Activated T-helper 2 cell treated with anti-CD3 and anti-CD28 coated beads, Interferon-gamma antibody, Interleukin-2, Interleukin-4, amounts not matched to agents 10 μg/mL and 5 μg/mL and 100 μg/mL, durations not matched to agents 14 hours and 24 hours and 36 hours (primary cell): ENCODE results near the gene TMEM242. TPM values are rescaled to one million over a fixed set of nuclear protein-coding genes. Genes with fewer than 3 reads are reported as not detected.

Experiments used
- DNase-seq: peaks from one replicate; pipeline ENCODE4 v3.0.0; 2021; ENCODE audit warnings: low spot score
- H3K27ac Mint-ChIP-seq: one replicate; pipeline ENCODE4 v1.8.0; 2021; ENCODE audit warnings: mixed read lengths
- H3K27me3 Mint-ChIP-seq: one replicate; pipeline ENCODE4 v1.8.0; 2021; ENCODE audit warnings: low read depth, mixed read lengths
- H3K36me3 Mint-ChIP-seq: one replicate; pipeline ENCODE4 v1.8.0; 2021; ENCODE audit warnings: low read depth, mixed read lengths
- H3K4me1 Mint-ChIP-seq: one replicate; pipeline ENCODE4 v1.8.0; 2021; ENCODE audit warnings: low read depth, mixed read lengths
- H3K4me3 Mint-ChIP-seq: one replicate; pipeline ENCODE4 v1.8.0; 2021; ENCODE audit warnings: low read depth, mild to moderate bottlenecking, moderate library complexity, mixed read lengths
- H3K9me3 Mint-ChIP-seq: one replicate; pipeline ENCODE4 v1.8.0; 2021; ENCODE audit warnings: mixed read lengths
- intact Hi-C: fragments of 100-400 bp; cut with micrococcal nuclease; formaldehyde crosslinking; loops from one replicate; pipeline ENCODE4 v1.15.1; 2023
- total RNA-seq: library from RNA; stranded (reverse); gene quantifications from 2 replicates; pipeline ENCODE4 v1.2.3, GENCODE V29; 2022

TMEM242 gene
- total RNA-seq, 1 donor from 2014 or later = 11.9 TPM

GRCh38 chr6:157293780-157294179 is 29.5 kb downstream of the TMEM242 start:
- intact Hi-C loops = no loop called here
- Mint-ChIP-seq H3K4me1 (peaks cover 2% of the 10 kb centered on the region), H3K27ac (no peak overlapping the region), H3K27me3 (no peaks in the 10 kb centered on the region), H3K36me3 (peaks cover 3% of the 10 kb centered on the region), H3K9me3 (no peaks in the 10 kb centered on the region), H3K4me3 (no peak overlapping the region)
- no peak for DNase-seq

- Mint-ChIP-seq H3K4me1 (peaks cover 2% of the 10 kb centered on the region), H3K36me3 (peaks cover 3% of the 10 kb centered on the region)
- peak; percentile 4 for DNase-seq
Measured at GRCh38 chr6:157292202-157292601, 31.1 kb downstream of the TMEM242 start.

GRCh38 chr6:157291356-157291755 is 32.0 kb downstream of the TMEM242 start:
- Mint-ChIP-seq H3K27me3 (no peaks in the 10 kb centered on the region), H3K36me3 (peaks cover 3% of the 10 kb centered on the region), H3K9me3 (no peaks in the 10 kb centered on the region), H3K4me1 (peaks cover 2% of the 10 kb centered on the region), H3K27ac (no peak overlapping the region), H3K4me3 (no peak overlapping the region)
- no peak for DNase-seq
- intact Hi-C loops = no loop called here

More at GRCh38 chr6:157292202-157292601, 31.1 kb downstream of the TMEM242 start:
- intact Hi-C loops = no loop called here
- no peaks in the 10 kb centered on the region for H3K9me3 Mint-ChIP-seq
- no peaks in the 10 kb centered on the region for H3K27me3 Mint-ChIP-seq
- H3K4me3 Mint-ChIP-seq = no peak overlapping the region
- no peak overlapping the region for H3K27ac Mint-ChIP-seq

- H3K4me1 Mint-ChIP-seq = peaks cover 2% of the 10 kb centered on the region
- intact Hi-C loops = no loop called here
- DNase-seq = no peak
Measured at GRCh38 chr6:157290797-157291196, 32.5 kb downstream of the TMEM242 start.

GRCh38 chr6:157289764-157290163 is 33.6 kb downstream of the TMEM242 start:
- H3K36me3 Mint-ChIP-seq = peaks cover 3% of the 10 kb centered on the region
- no peak overlapping the region for H3K27ac Mint-ChIP-seq
- peaks cover 2% of the 10 kb centered on the region for H3K4me1 Mint-ChIP-seq
- no peaks in the 10 kb centered on the region for H3K27me3 Mint-ChIP-seq
- no peak overlapping the region for H3K4me3 Mint-ChIP-seq
- intact Hi-C loops = no loop called here
- no peak for DNase-seq
- H3K9me3 Mint-ChIP-seq = no peaks in the 10 kb centered on the region

More at GRCh38 chr6:157290797-157291196, 32.5 kb downstream of the TMEM242 start:
- H3K9me3 Mint-ChIP-seq = no peaks in the 10 kb centered on the region
- no peaks in the 10 kb centered on the region for H3K27me3 Mint-ChIP-seq
- no peak overlapping the region for H3K27ac Mint-ChIP-seq
- no peak overlapping the region for H3K4me3 Mint-ChIP-seq
- peaks cover 3% of the 10 kb centered on the region for H3K36me3 Mint-ChIP-seq

- DNase-seq = no peak
- H3K36me3 Mint-ChIP-seq = peaks cover 3% of the 10 kb centered on the region
- peaks cover 2% of the 10 kb centered on the region for H3K4me1 Mint-ChIP-seq
- intact Hi-C loops = no loop called here
- no peak overlapping the region for H3K27ac Mint-ChIP-seq
- H3K27me3 Mint-ChIP-seq = no peaks in the 10 kb centered on the region
- no peaks in the 10 kb centered on the region for H3K9me3 Mint-ChIP-seq
- H3K4me3 Mint-ChIP-seq = no peak overlapping the region
Measured at GRCh38 chr6:157288575-157288974, 34.7 kb downstream of the TMEM242 start.

GRCh38 chr6:157287923-157288322 is 35.4 kb downstream of the TMEM242 start:
- DNase-seq = no peak
- Mint-ChIP-seq H3K4me1 (peaks cover 5% of the 10 kb centered on the region), H3K4me3 (no peak overlapping the region), H3K9me3 (no peaks in the 10 kb centered on the region), H3K36me3 (peaks cover 3% of the 10 kb centered on the region), H3K27me3 (no peaks in the 10 kb centered on the region), H3K27ac (no peak overlapping the region)
- intact Hi-C loops = no loop called here

GRCh38 chr6:157287247-157287850 is 36.0 kb downstream of the TMEM242 start:
- no peak overlapping the region for H3K4me3 Mint-ChIP-seq
- H3K36me3 Mint-ChIP-seq = no peaks in the 10 kb centered on the region
- peaks cover 4% of the 10 kb centered on the region for H3K4me1 Mint-ChIP-seq
- no peak overlapping the region for H3K27ac Mint-ChIP-seq
- H3K9me3 Mint-ChIP-seq = no peaks in the 10 kb centered on the region
- H3K27me3 Mint-ChIP-seq = no peaks in the 10 kb centered on the region
- no peak for DNase-seq
- intact Hi-C loops = no loop called here

- peaks cover 5% of the 10 kb centered on the region for H3K4me1 Mint-ChIP-seq
- intact Hi-C loops = no loop called here
Measured at GRCh38 chr6:157285422-157285779, 37.9 kb downstream of the TMEM242 start.

GRCh38 chr6:157284738-157285421 is 38.4 kb downstream of the TMEM242 start:
- intact Hi-C loops = no loop called here
- Mint-ChIP-seq H3K36me3 (no peaks in the 10 kb centered on the region), H3K4me1 (peaks cover 5% of the 10 kb centered on the region), H3K9me3 (no peaks in the 10 kb centered on the region), H3K4me3 (no peak overlapping the region), H3K27me3 (no peaks in the 10 kb centered on the region), H3K27ac (no peak overlapping the region)
- DNase-seq = no peak

More at GRCh38 chr6:157285422-157285779, 37.9 kb downstream of the TMEM242 start:
- no peak overlapping the region for H3K4me3 Mint-ChIP-seq
- no peaks in the 10 kb centered on the region for H3K36me3 Mint-ChIP-seq
- DNase-seq = no peak
- H3K9me3 Mint-ChIP-seq = no peaks in the 10 kb centered on the region
- H3K27ac Mint-ChIP-seq = no peak overlapping the region
- H3K27me3 Mint-ChIP-seq = no peaks in the 10 kb centered on the region

GRCh38 chr6:157283900-157284737 is 39.2 kb downstream of the TMEM242 start:
- H3K9me3 Mint-ChIP-seq = no peaks in the 10 kb centered on the region
- intact Hi-C loops = no loop called here
- H3K27me3 Mint-ChIP-seq = no peaks in the 10 kb centered on the region
- no peak overlapping the region for H3K4me3 Mint-ChIP-seq
- H3K36me3 Mint-ChIP-seq = no peaks in the 10 kb centered on the region
- peaks cover 5% of the 10 kb centered on the region for H3K4me1 Mint-ChIP-seq
- no peak for DNase-seq
- no peak overlapping the region for H3K27ac Mint-ChIP-seq

GRCh38 chr6:157283330-157283898 is 39.9 kb downstream of the TMEM242 start:
- no peaks in the 10 kb centered on the region for H3K27me3 Mint-ChIP-seq
- H3K4me1 Mint-ChIP-seq = peaks cover 5% of the 10 kb centered on the region
- H3K4me3 Mint-ChIP-seq = no peak overlapping the region
- no peak for DNase-seq
- no peaks in the 10 kb centered on the region for H3K9me3 Mint-ChIP-seq
- H3K27ac Mint-ChIP-seq = no peak overlapping the region
- intact Hi-C loops = no loop called here
- H3K36me3 Mint-ChIP-seq = no peaks in the 10 kb centered on the region
